ENCODE data around the gene MYL4.
A peak's percentile ranks its signal among the peaks of the same experiment; 100 is the strongest.

MYL4 gene

DNA sequence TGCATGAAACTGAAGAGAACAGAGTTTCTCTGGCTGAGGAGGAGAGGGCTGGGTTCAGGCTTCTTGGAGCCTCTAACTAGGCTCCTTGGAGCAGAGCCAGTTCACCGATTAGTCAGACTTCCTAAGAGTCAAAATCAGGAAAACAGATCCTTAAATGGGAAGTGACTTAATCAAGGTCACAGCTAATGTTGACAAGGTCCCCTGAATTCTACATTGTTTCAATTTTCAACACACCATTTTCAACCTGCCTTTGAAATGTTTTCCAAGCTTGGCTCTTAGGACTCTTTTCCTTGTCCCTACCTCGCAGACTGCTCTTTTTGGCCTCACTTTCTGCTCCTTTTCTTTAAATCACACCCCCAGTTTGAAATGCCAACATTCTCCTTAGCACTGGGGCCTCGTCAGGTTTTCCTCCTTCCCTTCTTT is 16.3 kb downstream of the MYL4 start:
- TF ChIP-seq POLR2A (IDR thresholded peaks at IDR 0.05; ENCODE audit: low read depth, low read length) (no peak), TAF1 (IDR thresholded peaks at IDR 0.05; ENCODE audit: low read depth, low read length) (no peak), POLR2AphosphoS5 (IDR thresholded peaks at IDR 0.05; ENCODE audit: low read depth, low read length) (no peak), SPI1 (IDR thresholded peaks at IDR 0.05; ENCODE audit: low read depth, low read length) (no peak), POU2F2 (IDR thresholded peaks at IDR 0.05; ENCODE audit: low read depth, low read length) (no peak), PAX5 (IDR thresholded peaks at IDR 0.05; ENCODE audit: insufficient read depth, low read length, severe bottlenecking) (no peak)
- no peak for FAIRE-seq
- no peak for DNase-seq (ENCODE audit: insufficient read length, low spot score)

DNA sequence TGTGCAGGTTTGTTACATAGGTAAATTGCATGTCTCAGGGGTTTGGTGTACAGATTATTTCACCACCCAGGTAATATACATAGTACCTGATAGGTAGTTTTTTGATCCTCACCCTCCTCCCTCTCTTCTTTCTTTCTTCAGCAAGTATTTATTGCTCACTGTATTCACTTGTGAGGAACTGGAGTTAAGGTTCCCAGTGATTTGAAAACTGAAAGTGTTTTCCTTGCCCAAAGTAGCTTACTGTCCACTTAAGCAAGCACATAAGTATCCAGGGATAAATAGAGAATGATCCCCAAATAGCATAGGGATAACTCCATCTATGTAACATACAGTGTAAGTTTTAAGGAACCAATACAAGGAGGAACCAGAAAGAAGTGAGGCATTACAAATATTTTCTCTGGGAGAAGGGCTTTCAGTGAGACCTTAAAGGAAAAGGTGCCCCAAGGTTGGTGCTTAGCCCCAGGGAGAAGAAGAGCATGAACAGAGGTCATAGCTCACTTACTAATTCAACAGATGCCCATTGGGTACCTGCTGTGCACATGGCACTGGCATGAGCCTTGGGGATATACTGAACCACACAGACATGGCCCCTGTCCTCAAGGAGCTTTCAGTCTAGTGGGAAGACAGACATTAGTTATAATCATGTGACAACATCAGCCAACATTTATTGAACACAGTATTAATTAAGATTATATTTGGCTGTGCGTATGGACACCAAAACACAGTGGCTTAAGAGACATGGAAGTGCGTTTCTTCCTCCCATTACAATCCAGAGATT is 17.0 kb downstream of the MYL4 start:
- FAIRE-seq, result no peak
- TF ChIP-seq PAX5 (IDR thresholded peaks at IDR 0.05; ENCODE audit: insufficient read depth, low read length, severe bottlenecking) (no peak), POLR2A (IDR thresholded peaks at IDR 0.05; ENCODE audit: low read depth, low read length) (no peak), SPI1 (IDR thresholded peaks at IDR 0.05; ENCODE audit: low read depth, low read length) (no peak), TAF1 (IDR thresholded peaks at IDR 0.05; ENCODE audit: low read depth, low read length) (no peak), POU2F2 (IDR thresholded peaks at IDR 0.05; ENCODE audit: low read depth, low read length) (no peak), POLR2AphosphoS5 (IDR thresholded peaks at IDR 0.05; ENCODE audit: low read depth, low read length) (no peak)
- DNase-seq (ENCODE audit: insufficient read length, low spot score), result no peak

DNA sequence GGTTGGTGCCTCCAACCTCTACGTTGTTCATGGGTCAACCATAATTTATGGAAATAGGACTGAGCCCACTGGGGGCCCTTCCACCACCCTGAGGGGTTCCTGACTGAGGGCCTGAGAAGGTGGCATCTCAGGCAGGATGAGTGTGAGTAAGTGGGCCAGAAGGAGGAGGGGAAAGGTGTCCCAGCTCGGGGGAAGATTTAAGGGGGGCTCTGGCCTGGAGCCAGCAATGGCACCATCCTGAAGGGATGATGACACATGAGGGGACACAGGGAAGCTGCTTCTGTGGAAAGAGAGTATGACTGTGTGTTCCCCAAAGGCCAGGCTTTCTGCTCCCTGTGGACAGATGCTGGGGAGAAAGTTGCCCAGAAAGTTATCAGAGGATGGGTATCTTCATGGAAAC is 18.7 kb downstream of the MYL4 start:
- no peak for FAIRE-seq

DNA sequence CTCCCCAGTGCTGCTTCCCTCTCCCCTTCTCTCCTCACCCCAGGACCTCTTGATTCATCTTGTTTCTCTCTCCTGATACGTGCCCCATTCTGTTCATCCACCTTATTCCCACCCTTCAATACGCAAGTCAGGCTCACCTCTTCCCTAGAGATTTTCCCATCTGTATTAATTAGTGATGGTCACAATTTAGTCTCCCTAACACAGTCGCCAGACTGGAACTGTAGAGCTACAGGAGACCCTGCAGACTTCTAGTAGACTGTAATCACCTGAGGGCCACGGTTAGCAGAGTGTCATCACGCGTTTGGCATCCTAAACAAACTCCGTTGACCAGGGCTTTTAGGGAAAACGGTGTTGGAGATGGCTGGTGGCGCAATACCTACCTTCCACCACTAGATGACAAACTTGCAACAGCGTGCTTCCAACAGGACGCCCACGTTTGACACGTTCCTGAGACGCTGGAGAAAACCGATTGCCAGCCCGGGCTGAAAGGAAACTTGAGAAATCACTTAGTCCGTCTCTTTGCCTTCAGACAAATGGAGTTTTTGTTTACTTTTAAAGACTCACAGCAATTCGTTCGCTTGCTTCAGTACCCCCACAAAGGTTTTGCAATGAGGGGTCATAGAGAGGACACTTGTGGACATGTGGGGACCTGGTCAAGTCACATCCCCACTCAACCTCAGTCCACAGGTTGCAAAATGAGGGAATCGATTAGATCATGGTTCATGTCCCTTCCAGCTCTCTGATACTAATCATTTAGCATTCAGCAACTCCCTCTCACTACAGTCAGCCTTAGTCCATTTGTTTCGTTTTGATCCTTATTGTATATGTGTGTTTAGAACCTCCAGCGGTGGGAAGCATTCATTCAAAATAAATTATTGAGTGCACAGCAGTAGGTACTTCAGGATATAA is 20.6 kb downstream of the MYL4 start:
- peak; percentile 61 for DNase-seq (ENCODE audit: insufficient read length, low spot score)
- TF ChIP-seq SPI1 (IDR thresholded peaks at IDR 0.05; ENCODE audit: low read depth, low read length) (no peak), POU2F2 (IDR thresholded peaks at IDR 0.05; ENCODE audit: low read depth, low read length) (peak; percentile 71), PAX5 (IDR thresholded peaks at IDR 0.05; ENCODE audit: insufficient read depth, low read length, severe bottlenecking) (peak; percentile 29)
- FAIRE-seq, result peak; percentile 95

More for the DNA sequence above, 18.7 kb downstream of the MYL4 start:
- DNase-seq (ENCODE audit: insufficient read length, low spot score), result no peak
- TF ChIP-seq POU2F2 (IDR thresholded peaks at IDR 0.05; ENCODE audit: low read depth, low read length) (no peak), PAX5 (IDR thresholded peaks at IDR 0.05; ENCODE audit: insufficient read depth, low read length, severe bottlenecking) (no peak), POLR2AphosphoS5 (IDR thresholded peaks at IDR 0.05; ENCODE audit: low read depth, low read length) (no peak), TAF1 (IDR thresholded peaks at IDR 0.05; ENCODE audit: low read depth, low read length) (no peak)

DNA sequence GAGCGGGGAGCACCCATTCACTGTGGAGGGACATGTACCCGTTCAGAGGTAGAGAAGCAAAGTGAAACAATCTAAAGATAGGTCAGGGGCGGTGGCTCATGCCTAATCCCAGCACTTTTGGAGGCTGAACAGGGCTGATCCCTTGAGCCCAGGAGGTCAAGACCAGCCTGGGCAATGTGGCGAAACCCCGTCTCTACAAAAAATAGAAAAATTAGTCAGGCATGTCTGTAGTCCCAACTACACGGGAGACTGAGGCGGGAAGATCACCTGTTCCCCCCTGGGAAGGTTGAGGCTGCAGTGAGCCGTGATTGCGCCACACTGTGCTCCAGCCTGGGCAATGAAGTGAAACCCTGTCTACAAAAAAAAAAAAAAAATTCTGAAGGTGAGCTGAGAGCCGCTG is 21.7 kb downstream of the MYL4 start:
- FAIRE-seq (no peak), DNase-seq (ENCODE audit: insufficient read length, low spot score) (no peak)

DNA sequence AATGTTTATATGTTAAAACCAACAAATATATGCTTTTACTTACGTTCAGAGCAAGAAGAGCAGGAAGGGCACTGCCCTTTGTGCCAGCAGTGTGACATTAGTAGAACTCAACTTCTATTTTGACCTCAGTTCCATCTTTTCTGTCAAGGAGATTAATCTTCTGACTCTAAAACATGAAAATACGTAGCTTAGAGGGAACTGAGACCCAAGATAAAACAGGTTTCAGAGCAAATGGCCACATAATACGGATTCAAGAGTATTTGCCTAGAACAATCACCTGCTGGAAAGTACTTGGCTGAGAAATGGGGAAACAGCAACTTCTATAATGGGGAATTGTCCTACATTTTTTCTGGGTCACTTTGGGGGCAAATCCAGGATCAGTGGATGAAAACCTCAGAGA is 22.2 kb downstream of the MYL4 start:
- no peak for DNase-seq (ENCODE audit: insufficient read length, low spot score)
- TF ChIP-seq TAF1 (IDR thresholded peaks at IDR 0.05; ENCODE audit: low read depth, low read length) (no peak), PAX5 (IDR thresholded peaks at IDR 0.05; ENCODE audit: insufficient read depth, low read length, severe bottlenecking) (no peak), POLR2A (IDR thresholded peaks at IDR 0.05; ENCODE audit: low read depth, low read length) (no peak), POU2F2 (IDR thresholded peaks at IDR 0.05; ENCODE audit: low read depth, low read length) (no peak), SPI1 (IDR thresholded peaks at IDR 0.05; ENCODE audit: low read depth, low read length) (no peak)
- no peak for FAIRE-seq

More for the DNA sequence above, 21.7 kb downstream of the MYL4 start:
- TF ChIP-seq POU2F2 (IDR thresholded peaks at IDR 0.05; ENCODE audit: low read depth, low read length) (no peak), POLR2A (IDR thresholded peaks at IDR 0.05; ENCODE audit: low read depth, low read length) (no peak), PAX5 (IDR thresholded peaks at IDR 0.05; ENCODE audit: insufficient read depth, low read length, severe bottlenecking) (no peak), POLR2AphosphoS5 (IDR thresholded peaks at IDR 0.05; ENCODE audit: low read depth, low read length) (no peak), TAF1 (IDR thresholded peaks at IDR 0.05; ENCODE audit: low read depth, low read length) (no peak), SPI1 (IDR thresholded peaks at IDR 0.05; ENCODE audit: low read depth, low read length) (no peak)

DNA sequence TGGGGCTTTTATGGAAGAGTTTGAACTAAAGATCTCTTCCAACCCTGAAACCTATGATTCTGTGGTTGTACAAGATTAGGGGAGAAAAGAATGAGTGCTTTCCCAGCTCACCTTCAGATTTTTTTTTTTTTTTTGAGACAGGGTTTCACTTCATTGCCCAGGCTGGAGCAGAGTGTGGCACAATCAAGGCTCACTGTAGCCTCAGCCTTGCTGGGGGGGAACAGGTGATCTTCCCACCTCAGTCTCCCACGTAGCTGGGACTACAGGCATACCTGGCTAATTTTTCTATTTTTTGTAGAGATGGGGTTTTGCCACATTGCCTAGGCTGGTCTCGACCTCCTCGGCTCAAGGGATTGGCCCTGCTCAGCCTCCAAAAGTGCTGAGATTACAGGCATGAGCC is 22.7 kb downstream of the MYL4 start:
- FAIRE-seq (no peak), DNase-seq (ENCODE audit: insufficient read length, low spot score) (no peak)
- TF ChIP-seq POLR2AphosphoS5 (IDR thresholded peaks at IDR 0.05; ENCODE audit: low read depth, low read length) (no peak), SPI1 (IDR thresholded peaks at IDR 0.05; ENCODE audit: low read depth, low read length) (no peak), POLR2A (IDR thresholded peaks at IDR 0.05; ENCODE audit: low read depth, low read length) (no peak), PAX5 (IDR thresholded peaks at IDR 0.05; ENCODE audit: insufficient read depth, low read length, severe bottlenecking) (no peak), POU2F2 (IDR thresholded peaks at IDR 0.05; ENCODE audit: low read depth, low read length) (no peak), TAF1 (IDR thresholded peaks at IDR 0.05; ENCODE audit: low read depth, low read length) (no peak)

DNA sequence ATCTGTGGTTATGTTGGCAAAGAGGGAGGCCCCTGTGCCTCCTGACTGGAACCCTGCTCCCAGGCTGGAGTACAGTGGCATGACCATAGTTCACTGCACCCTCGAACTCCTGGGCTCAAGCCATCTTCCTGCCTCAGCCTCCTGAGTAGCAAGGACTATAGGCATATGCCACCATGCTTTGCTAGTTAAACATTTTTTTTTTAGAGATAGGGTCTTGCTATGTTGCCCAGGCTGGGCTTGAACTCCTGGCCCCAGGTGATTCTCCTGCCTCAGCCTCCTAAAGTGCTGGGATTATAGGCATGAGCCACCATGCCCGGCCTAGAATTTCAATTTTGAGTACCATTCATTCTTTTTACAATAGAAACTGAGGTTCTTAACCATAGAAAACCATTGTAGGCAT is 23.3 kb downstream of the MYL4 start:
- DNase-seq (ENCODE audit: insufficient read length, low spot score) (no peak), FAIRE-seq (no peak)
- TF ChIP-seq SPI1 (IDR thresholded peaks at IDR 0.05; ENCODE audit: low read depth, low read length), result no peak
- TF ChIP-seq POLR2A (IDR thresholded peaks at IDR 0.05; ENCODE audit: low read depth, low read length), result no peak
- TF ChIP-seq TAF1 (IDR thresholded peaks at IDR 0.05; ENCODE audit: low read depth, low read length), result no peak
- no peak for TF ChIP-seq POU2F2 (IDR thresholded peaks at IDR 0.05; ENCODE audit: low read depth, low read length)
- TF ChIP-seq POLR2AphosphoS5 (IDR thresholded peaks at IDR 0.05; ENCODE audit: low read depth, low read length), result no peak
- no peak for TF ChIP-seq PAX5 (IDR thresholded peaks at IDR 0.05; ENCODE audit: insufficient read depth, low read length, severe bottlenecking)

DNA sequence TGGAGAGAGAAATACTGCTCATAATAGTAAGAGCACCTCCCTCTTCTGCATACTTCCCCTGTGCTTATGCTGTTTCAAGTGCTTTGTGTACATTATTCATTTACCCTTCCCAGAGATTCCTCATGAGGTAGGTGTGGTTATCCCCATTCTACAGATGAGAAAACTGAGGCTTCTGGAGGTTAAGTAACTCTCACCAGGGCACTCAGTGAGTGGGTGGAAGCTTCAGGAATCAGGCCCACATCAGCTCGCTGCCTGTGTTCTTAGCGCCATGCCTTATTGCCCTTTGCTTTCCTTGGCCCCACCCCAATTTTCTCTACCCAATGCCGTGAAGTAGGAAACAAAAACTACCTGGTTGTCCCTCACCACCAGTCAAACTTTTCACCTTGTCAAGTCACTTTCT is 26.4 kb downstream of the MYL4 start:
- DNase-seq (ENCODE audit: insufficient read length, low spot score) (no peak), FAIRE-seq (no peak)
- no peak for TF ChIP-seq SPI1 (IDR thresholded peaks at IDR 0.05; ENCODE audit: low read depth, low read length)
- TF ChIP-seq TAF1 (IDR thresholded peaks at IDR 0.05; ENCODE audit: low read depth, low read length), result no peak
- no peak for TF ChIP-seq POU2F2 (IDR thresholded peaks at IDR 0.05; ENCODE audit: low read depth, low read length)
- no peak for TF ChIP-seq PAX5 (IDR thresholded peaks at IDR 0.05; ENCODE audit: insufficient read depth, low read length, severe bottlenecking)
- TF ChIP-seq POLR2AphosphoS5 (IDR thresholded peaks at IDR 0.05; ENCODE audit: low read depth, low read length), result no peak
- no peak for TF ChIP-seq POLR2A (IDR thresholded peaks at IDR 0.05; ENCODE audit: low read depth, low read length)
